CD8-positive, alpha-beta memory T cell (primary cell): ENCODE data around the gene SRMS. TPM values are rescaled to one million over a fixed set of nuclear protein-coding genes. Genes with fewer than 3 reads are reported as not detected.

Experiments
- polyA plus RNA-seq: library from polyadenylated mRNA; unstranded; fragments of 300-500 nt; fragmentation: Illumina TruSeq; gene quantifications from one replicate; pipeline ENCODE4 v1.2.3, GENCODE V29; 2021
- total RNA-seq, 2 experiments: library from RNA; stranded (reverse); gene quantifications; one replicate each; pipeline ENCODE4 v1.2.3, GENCODE V29; 2021

Gene SRMS
- total and polyA plus RNA-seq, 3 experiments from 2014 or later = not detected

Other genes with a start within 250 kb of the SRMS start
- gene CHRNA4, start 186.4 kb downstream of the SRMS start, total RNA-seq = not detected
- gene CHRNA4, start 186.4 kb downstream of the SRMS start, polyA plus RNA-seq = not detected
- gene KCNQ2, start 75.1 kb downstream of the SRMS start, total RNA-seq = not detected
- not detected for gene KCNQ2, start 75.1 kb downstream of the SRMS start, polyA plus RNA-seq
- under 1 TPM in 1 of 2 experiments, not detected in 1; 0.20 TPM for gene EEF1A2, start 48.7 kb downstream of the SRMS start, total RNA-seq
- gene EEF1A2, start 48.7 kb downstream of the SRMS start, polyA plus RNA-seq = 0.17 TPM
- 100 to 1,000 TPM; 207 to 218 TPM for gene PPDPF, start 27.0 kb downstream of the SRMS start, total RNA-seq
- 137 TPM for gene PPDPF, start 27.0 kb downstream of the SRMS start, polyA plus RNA-seq
- gene PTK6, start 10.4 kb downstream of the SRMS start, total RNA-seq = under 1 TPM; 0.18 to 0.31 TPM
- 0.16 TPM for gene PTK6, start 10.4 kb downstream of the SRMS start, polyA plus RNA-seq
- gene FNDC11, start 6.4 kb upstream of the SRMS start, total RNA-seq = under 1 TPM; 0.13 to 0.26 TPM
- not detected for gene FNDC11, start 6.4 kb upstream of the SRMS start, polyA plus RNA-seq
- 1 to 10 TPM; 7.4 to 8.7 TPM for gene HELZ2, start 26.5 kb upstream of the SRMS start, total RNA-seq
- gene HELZ2, start 26.5 kb upstream of the SRMS start, polyA plus RNA-seq = 9.8 TPM
- 10 to 100 TPM; 14.3 to 15.5 TPM for gene GMEB2, start 79.4 kb upstream of the SRMS start, total RNA-seq
- gene GMEB2, start 79.4 kb upstream of the SRMS start, polyA plus RNA-seq = 14.8 TPM
- 10 to 100 TPM; 21.0 to 21.6 TPM for gene STMN3, start 105.7 kb upstream of the SRMS start, total RNA-seq
- gene STMN3, start 105.7 kb upstream of the SRMS start, polyA plus RNA-seq = 24.7 TPM
- 10 to 100 TPM; 52.3 to 54.5 TPM for gene RTEL1, start 110.6 kb upstream of the SRMS start, total RNA-seq
- gene RTEL1, start 110.6 kb upstream of the SRMS start, polyA plus RNA-seq = 5.7 TPM
- not detected for gene TNFRSF6B, start 148.9 kb upstream of the SRMS start, total RNA-seq
- gene TNFRSF6B, start 148.9 kb upstream of the SRMS start, polyA plus RNA-seq = 0.22 TPM
- 10 to 100 TPM; 63.7 to 72.8 TPM for gene ARFRP1, start 160.2 kb upstream of the SRMS start, total RNA-seq
- 73.9 TPM for gene ARFRP1, start 160.2 kb upstream of the SRMS start, polyA plus RNA-seq
- 10 to 100 TPM; 29.7 to 29.9 TPM for gene ZGPAT, start 160.3 kb upstream of the SRMS start, total RNA-seq
- gene ZGPAT, start 160.3 kb upstream of the SRMS start, polyA plus RNA-seq = 77.5 TPM
- 10 to 100 TPM; 18.4 to 19.6 TPM for gene LIME1, start 188.9 kb upstream of the SRMS start, total RNA-seq
- 366 TPM for gene LIME1, start 188.9 kb upstream of the SRMS start, polyA plus RNA-seq
- gene SLC2A4RG, start 192.0 kb upstream of the SRMS start, total RNA-seq = 10 to 100 TPM; 37.5 to 40.6 TPM
- gene SLC2A4RG, start 192.0 kb upstream of the SRMS start, polyA plus RNA-seq = 7.8 TPM